Smooth muscle cell (in vitro differentiated cells): ENCODE measurements around the gene ULBP1. TPM values are rescaled to one million over a fixed set of nuclear protein-coding genes. Genes with fewer than 3 reads are reported as not detected.

Experiments
- DNase-seq: peaks from one replicate; lab custom pipeline; 2025; ENCODE audit not compliant: unreplicated experiment; lab: John Stamatoyannopoulos, UW
- H2AFZ ChIP-seq: fragments of 200-600 bp; sonication (generic); 2 replicates; pipeline ENCODE4 v1.6.0; 2016; ENCODE audit warnings: antibody characterized with exemption, low read depth, mild to moderate bottlenecking
- H3F3A ChIP-seq: fragments of 200-600 bp; sonication (generic); 2 replicates; pipeline ENCODE4 v1.6.0; 2017; ENCODE audit warnings: antibody characterized with exemption, low read depth
- H3K27ac ChIP-seq: fragments of 200-600 bp; sonication (generic); 2 replicates; pipeline ENCODE4 v1.5.1; 2016; ENCODE audit warnings: low read depth, mild to moderate bottlenecking
- H3K27me3 ChIP-seq: fragments of 200-600 bp; sonication (generic); 2 replicates; pipeline ENCODE4 v1.6.1; 2016; ENCODE audit warnings: low read depth, mild to moderate bottlenecking
- H3K36me3 ChIP-seq: fragments of 200-600 bp; sonication (generic); 2 replicates; pipeline ENCODE4 v1.5.1; 2016; ENCODE audit warnings: low read depth
- H3K4me1 ChIP-seq: fragments of 200-600 bp; sonication (generic); 2 replicates; pipeline ENCODE4 v1.5.1; 2016; ENCODE audit warnings: low read depth
- H3K4me2 ChIP-seq: fragments of 200-600 bp; sonication (generic); 2 replicates; pipeline ENCODE4 v1.6.0; 2016; ENCODE audit warnings: mild to moderate bottlenecking
- H3K4me3 ChIP-seq: fragments of 200-600 bp; sonication (generic); 2 replicates; pipeline ENCODE4 v1.5.1; 2016; ENCODE audit warnings: mild to moderate bottlenecking
- H3K79me2 ChIP-seq: fragments of 200-600 bp; sonication (generic); 2 replicates; pipeline ENCODE4 v1.6.0; 2016; ENCODE audit warnings: low read depth, mild to moderate bottlenecking
- H3K9ac ChIP-seq: fragments of 200-600 bp; sonication (generic); 2 replicates; pipeline ENCODE4 v1.6.0; 2016; ENCODE audit warnings: low read depth
- H3K9me3 ChIP-seq: fragments of 200-600 bp; sonication (generic); replicated peaks from 2 replicates; pipeline ENCODE4 v1.5.1; 2016; ENCODE audit warnings: low read depth
- H4K20me1 ChIP-seq: fragments of 200-600 bp; sonication (generic); 2 replicates; pipeline ENCODE4 v1.6.0; 2016; ENCODE audit warnings: low read depth
- CTCF ChIP-seq: fragments of 200-600 bp; sonication (generic); IDR thresholded peaks from 2 replicates; pipeline ENCODE4 v1.5.1; 2017; ENCODE audit warnings: borderline replicate concordance, mild to moderate bottlenecking, antibody characterized with exemption; ENCODE audit not compliant: insufficient read depth, poor library complexity, severe bottlenecking
- WGBS: methylation state at CpG from one replicate; pipeline ENCODE4 v1.1.7; 2016; ENCODE audit warnings: low lambda C conversion rate; 5-methylcytosine and 5-hydroxymethylcytosine counted together
- polyA plus RNA-seq: library from polyadenylated mRNA; unstranded; fragments of >200 nt; fragmentation: Nextera tagmentation; extraction: Ambion mirVana; gene quantifications from 2 replicates; pipeline ENCODE4 v1.2.1, GENCODE V29; 2016
- total RNA-seq: library from RNA; depleted of rRNA; stranded (reverse); fragments of >200 nt; gene quantifications from 2 replicates; pipeline ENCODE4 v1.2.3, GENCODE V29; 2014

Gene ULBP1
- total and polyA plus RNA-seq, 2 experiments from 2014 or later: 0.72 to 1.7 TPM

GRCh38 chr6:149977221-149977620 is 13.5 kb downstream of the ULBP1 start:
- Histone ChIP-seq H3K9me3 (no peaks in the 10 kb centered on the region), H4K20me1 (no peaks in the 10 kb centered on the region), H3K79me2 (no peaks in the 10 kb centered on the region), H3K9ac (no peak overlapping the region), H3F3A (no peaks in the 10 kb centered on the region), H2AFZ (no peak overlapping the region), H3K4me3 (no peak overlapping the region), H3K36me3 (no peaks in the 10 kb centered on the region), H3K4me1 (peaks cover 4% of the 10 kb centered on the region), H3K4me2 (no peak overlapping the region), H3K27me3 (peaks cover 94% of the 10 kb centered on the region), H3K27ac (no peak overlapping the region)
- 61% methylated on average over 4 of the region's 4 CpGs for WGBS
- no peak for DNase-seq
- TF ChIP-seq CTCF: no peak

GRCh38 chr6:149978610-149979009 is 14.9 kb downstream of the ULBP1 start:
- H3K79me2 ChIP-seq: no peaks in the 10 kb centered on the region
- no peaks in the 10 kb centered on the region for H3K36me3 ChIP-seq
- no peak for TF ChIP-seq CTCF
- no peak overlapping the region for H3K27ac ChIP-seq
- no peak overlapping the region for H3K4me2 ChIP-seq
- peaks cover 4% of the 10 kb centered on the region for H3K4me1 ChIP-seq
- H2AFZ ChIP-seq: no peak overlapping the region
- H3F3A ChIP-seq: no peaks in the 10 kb centered on the region
- no peak overlapping the region for H3K4me3 ChIP-seq
- DNase-seq: no peak
- no peaks in the 10 kb centered on the region for H4K20me1 ChIP-seq
- H3K9ac ChIP-seq: no peak overlapping the region
- no peaks in the 10 kb centered on the region for H3K9me3 ChIP-seq
- H3K27me3 ChIP-seq: peaks cover 94% of the 10 kb centered on the region

GRCh38 chr6:149979293-149979692 is 15.6 kb downstream of the ULBP1 start:
- TF ChIP-seq CTCF: no peak
- Histone ChIP-seq H3K27me3 (peaks cover 88% of the 10 kb centered on the region), H3K4me2 (no peak overlapping the region)

GRCh38 chr6:149983145-149983544 is 19.4 kb downstream of the ULBP1 start:
- Histone ChIP-seq H3F3A (no peaks in the 10 kb centered on the region), H3K79me2 (no peaks in the 10 kb centered on the region), H3K36me3 (no peaks in the 10 kb centered on the region), H3K9me3 (no peaks in the 10 kb centered on the region), H3K4me1 (peaks cover 4% of the 10 kb centered on the region), H2AFZ (no peak overlapping the region), H3K9ac (no peak overlapping the region), H4K20me1 (no peaks in the 10 kb centered on the region), H3K4me3 (no peak overlapping the region), H3K27me3 (peaks cover 88% of the 10 kb centered on the region), H3K4me2 (no peak overlapping the region), H3K27ac (no peak overlapping the region)
- WGBS: 23% methylated on average over 9 of the region's 9 CpGs
- no peak for DNase-seq
- TF ChIP-seq CTCF: no peak

More at GRCh38 chr6:149979293-149979692, 15.6 kb downstream of the ULBP1 start:
- H3K9me3 ChIP-seq: no peaks in the 10 kb centered on the region
- no peaks in the 10 kb centered on the region for H3F3A ChIP-seq
- no peak for DNase-seq
- no peak overlapping the region for H3K4me3 ChIP-seq
- 50% methylated on average over 6 of the region's 6 CpGs for WGBS
- H3K4me1 ChIP-seq: peaks cover 4% of the 10 kb centered on the region
- no peak overlapping the region for H3K27ac ChIP-seq
- H4K20me1 ChIP-seq: no peaks in the 10 kb centered on the region
- H2AFZ ChIP-seq: no peak overlapping the region
- no peaks in the 10 kb centered on the region for H3K36me3 ChIP-seq
- no peaks in the 10 kb centered on the region for H3K79me2 ChIP-seq
- H3K9ac ChIP-seq: no peak overlapping the region
